Measurements from ENCODE around the gene CASP9. TPM values are rescaled to one million over a fixed set of nuclear protein-coding genes. Genes with fewer than 3 reads are reported as not detected.
"Not testable (repeated sequence)": the region's sequence is repeated elsewhere in the genome, so short reads cannot be mapped to it uniquely, and the experiment has no call there.

Gene CASP9
- polyA plus RNA-seq, 3 donors: 29.8 to 58.8 (median 34.1) TPM

DNA sequence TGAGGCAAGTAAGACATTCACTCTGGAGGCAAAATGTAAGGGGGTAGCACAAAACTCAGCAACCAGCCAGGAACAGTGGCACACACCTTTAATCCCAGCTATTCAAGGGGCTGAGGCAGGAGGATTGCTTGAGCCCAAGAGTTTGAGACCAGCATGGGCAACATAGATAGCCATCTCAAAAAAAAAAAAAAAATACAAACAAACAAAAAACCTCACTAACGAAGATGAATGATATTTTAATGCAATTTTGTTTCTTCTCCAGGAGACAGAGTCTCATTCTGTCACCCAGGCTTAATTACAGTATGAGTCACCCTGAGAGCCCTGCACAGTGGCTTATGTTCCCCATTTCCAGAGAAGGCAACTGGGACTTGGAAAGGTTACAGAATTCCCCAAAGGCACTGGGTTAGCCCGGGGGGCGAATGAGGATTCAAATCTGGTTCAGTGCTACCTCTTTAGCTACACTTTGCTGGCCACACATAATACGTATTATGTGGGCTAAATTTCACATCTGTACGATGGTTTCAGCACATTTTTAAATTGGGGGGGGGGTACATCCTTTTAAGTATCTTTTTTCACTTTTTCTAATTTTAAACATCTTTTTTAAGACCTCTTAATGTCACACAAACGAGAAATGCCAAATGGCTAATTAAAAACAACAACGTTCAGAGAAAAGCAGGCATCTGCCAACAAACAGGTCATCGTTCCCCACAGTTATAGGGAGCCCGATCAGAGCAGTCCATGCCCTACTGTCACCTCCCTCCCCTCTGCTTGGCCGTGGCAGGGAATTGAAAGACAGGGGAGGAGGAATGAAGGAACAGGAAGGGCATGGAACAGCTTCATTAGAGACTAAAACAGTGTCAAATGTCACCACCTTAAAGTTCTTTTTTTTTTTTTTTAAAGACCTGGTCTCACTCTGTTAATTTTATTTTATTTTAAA, 64.0 kb downstream of the CASP9 start:
- no peak for DNase-seq (ENCODE audit: extremely low read depth in 1 of 11, low read depth in 9 of 11, low spot score in 4 of 11)

- not testable (repeated sequence) for DNase-seq (ENCODE audit: extremely low read depth in 1 of 11, low read depth in 9 of 11, low spot score in 4 of 11)
Observed at GRCh38 chr1:15458388-15458787, 65.6 kb downstream of the CASP9 start.

DNA sequence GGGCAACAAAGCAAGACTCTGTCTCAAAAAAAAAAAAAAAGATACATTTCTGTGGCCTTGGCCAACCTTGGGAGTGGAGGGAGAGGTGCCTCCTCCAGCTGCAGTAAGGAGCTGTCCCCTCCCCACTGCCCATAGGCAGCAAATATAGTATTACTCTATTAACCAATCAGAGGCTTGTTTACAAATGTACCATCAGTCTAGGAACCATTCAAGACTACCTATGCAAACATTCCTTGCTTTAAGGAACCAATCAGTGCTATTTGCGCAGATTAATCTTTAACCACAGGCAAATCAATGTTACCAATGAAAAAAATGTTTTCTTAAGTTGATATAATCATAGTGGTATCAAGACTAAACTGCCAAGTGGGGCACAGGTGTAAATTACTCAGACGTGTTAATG, 66.4 kb downstream of the CASP9 start:
- DNase-seq (ENCODE audit: extremely low read depth in 1 of 11, low read depth in 9 of 11, low spot score in 4 of 11): no peak

DNA sequence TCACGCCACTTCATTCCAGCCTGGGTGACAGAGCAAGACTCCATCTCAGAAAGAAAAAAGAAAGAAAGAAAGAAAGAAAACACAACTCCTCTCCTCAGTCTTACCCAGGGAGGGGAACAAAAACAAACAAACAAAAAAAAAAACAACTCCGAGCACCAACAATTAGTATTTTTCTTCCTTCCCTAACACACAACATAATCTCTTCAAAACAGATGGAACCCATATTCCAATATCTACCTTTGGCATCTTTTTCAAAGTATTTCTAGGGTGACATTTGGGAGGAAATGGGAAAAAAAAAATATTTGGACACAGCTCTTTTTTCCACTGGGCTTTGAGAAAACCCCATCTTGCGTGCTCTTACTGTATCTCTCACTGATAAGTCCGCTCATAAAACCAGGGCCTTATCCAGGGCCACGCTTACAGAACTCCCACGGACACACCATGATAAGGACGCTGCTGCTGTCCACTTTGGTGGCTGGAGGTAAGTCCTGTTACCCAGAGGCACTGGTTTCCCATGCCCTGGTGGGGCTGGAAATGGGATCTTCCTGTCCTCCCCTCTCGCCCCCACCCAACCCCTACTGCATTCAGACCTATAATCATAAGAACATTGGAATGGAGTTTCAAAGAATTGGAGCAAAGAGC, 67.6 kb downstream of the CASP9 start, which contains the start of gene CELA2A:
Gene CELA2A, plus strand, starts transcription at position 420 of the 642 bp plus-strand sequence. Its CDS starts 22 bp downstream, at position 442.
- no peak for DNase-seq (ENCODE audit: extremely low read depth in 1 of 11, low read depth in 9 of 11, low spot score in 4 of 11)

DNA sequence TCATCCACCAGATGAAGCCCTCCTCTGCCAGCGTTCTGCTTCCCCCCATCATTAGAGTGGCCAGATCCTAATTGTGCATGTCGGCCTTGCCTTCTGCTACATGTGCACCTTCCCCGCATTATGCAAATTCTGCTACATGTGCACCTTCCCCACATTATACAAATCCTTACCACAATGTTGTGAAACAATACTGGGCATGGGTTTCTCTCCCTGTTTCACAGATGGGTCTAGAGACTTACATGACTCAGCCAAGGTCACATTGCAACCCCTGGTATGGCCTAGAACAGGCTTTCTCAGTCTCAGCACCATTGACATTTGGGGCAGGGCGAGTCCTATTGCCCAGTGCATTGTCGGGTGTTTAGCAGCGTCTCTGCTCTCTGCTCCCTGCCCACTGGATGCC, 68.5 kb downstream of the CASP9 start:
- no peak for DNase-seq (ENCODE audit: extremely low read depth in 1 of 11, low read depth in 9 of 11, low spot score in 4 of 11)

GRCh38 chr1:15454256-15454655, 69.8 kb downstream of the CASP9 start:
- DNase-seq (ENCODE audit: extremely low read depth in 1 of 11, low read depth in 9 of 11, low spot score in 4 of 11): no peak

DNA sequence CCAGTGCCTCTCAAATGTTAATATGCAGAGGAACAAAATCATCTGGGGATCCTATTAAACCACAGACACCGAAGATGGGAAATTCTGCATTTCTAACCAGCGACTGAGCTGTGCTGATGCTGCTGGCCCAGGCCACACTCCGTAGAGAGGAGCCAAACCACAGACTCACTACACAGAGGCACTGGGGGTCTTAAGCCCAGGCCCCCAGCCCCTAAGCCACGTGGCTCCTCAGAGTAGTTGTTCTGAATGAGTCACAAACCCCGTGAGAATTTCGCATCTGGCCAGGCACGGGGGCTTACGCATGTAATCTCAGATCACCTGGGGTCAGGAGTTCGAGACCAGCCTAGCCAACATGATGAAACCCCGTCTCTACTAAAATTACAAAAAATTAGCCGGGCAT, 70.3 kb downstream of the CASP9 start:
- DNase-seq (ENCODE audit: extremely low read depth in 1 of 11, low read depth in 9 of 11, low spot score in 4 of 11): no peak

DNA sequence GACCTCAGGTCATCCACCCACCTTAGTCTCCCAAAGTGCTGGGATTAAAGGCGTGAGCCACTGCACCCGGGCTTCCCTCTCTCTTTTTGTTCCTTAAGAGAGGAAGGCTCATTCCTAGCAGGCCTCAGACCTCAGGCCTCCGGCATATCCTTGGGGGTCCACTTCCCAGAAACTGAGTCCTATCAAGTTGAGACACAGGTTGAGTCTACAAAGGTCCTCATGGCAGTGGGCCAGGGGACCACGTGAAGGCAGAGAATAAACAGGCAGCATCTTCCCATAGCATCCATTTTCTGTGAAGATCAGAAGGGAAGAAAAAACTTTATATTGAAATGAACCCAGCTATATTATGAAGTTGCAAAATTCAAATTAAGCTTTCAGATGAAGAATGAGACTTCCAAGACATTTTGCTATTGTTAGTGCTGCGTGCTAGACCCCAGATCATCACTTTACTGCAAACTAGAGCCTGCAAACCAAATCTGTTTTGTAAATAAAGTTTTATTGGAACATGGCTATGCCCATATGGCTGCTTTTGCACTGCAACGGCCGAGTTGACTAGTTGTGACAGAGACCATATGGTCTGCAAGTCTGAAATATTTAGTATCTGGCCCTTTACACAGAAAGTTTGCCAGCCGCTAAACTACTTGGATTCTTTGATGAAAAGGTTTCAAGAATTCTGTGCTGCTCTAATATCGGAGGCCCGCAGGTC, 71.0 kb downstream of the CASP9 start:
- no peak for DNase-seq (ENCODE audit: extremely low read depth in 1 of 11, low read depth in 9 of 11, low spot score in 4 of 11)

- DNase-seq (ENCODE audit: extremely low read depth in 1 of 11, low read depth in 9 of 11, low spot score in 4 of 11): no peak
Observed at GRCh38 chr1:15452216-15452615, 71.8 kb downstream of the CASP9 start.

- no peak for DNase-seq (ENCODE audit: extremely low read depth in 1 of 11, low read depth in 9 of 11, low spot score in 4 of 11)
Observed at GRCh38 chr1:15451014-15451722, 72.8 kb downstream of the CASP9 start.

- no peak for DNase-seq (ENCODE audit: extremely low read depth in 1 of 11, low read depth in 9 of 11, low spot score in 4 of 11)
Observed at GRCh38 chr1:15449567-15449966, 74.4 kb downstream of the CASP9 start.

- no peak for DNase-seq (ENCODE audit: extremely low read depth in 1 of 11, low read depth in 9 of 11, low spot score in 4 of 11)
Observed at GRCh38 chr1:15448877-15449462, 75.0 kb downstream of the CASP9 start.

DNA sequence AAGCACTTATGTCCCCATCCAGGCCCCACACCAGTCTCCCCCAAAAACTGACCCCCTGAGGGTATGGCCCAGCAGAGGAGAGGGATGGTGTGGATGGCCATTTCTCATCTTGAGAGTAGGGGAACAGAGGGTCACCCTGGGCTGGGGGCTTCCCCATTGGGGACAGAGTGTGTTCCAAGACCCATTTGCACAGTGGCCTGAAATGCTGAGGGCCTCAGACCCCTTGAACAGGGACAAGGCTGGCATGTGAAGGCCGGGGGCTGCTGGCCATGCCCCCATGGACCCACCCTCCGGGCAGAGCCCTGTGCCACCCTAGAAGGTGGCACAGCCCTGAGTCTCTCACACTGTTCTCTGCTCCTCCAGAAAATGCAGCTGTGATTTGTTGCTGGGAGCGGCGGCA, 77.8 kb downstream of the CASP9 start:
- DNase-seq (ENCODE audit: extremely low read depth in 1 of 11, low read depth in 9 of 11, low spot score in 4 of 11): no peak

GRCh38 chr1:15445390-15446122, 78.5 kb downstream of the CASP9 start:
- no peak for DNase-seq (ENCODE audit: extremely low read depth in 1 of 11, low read depth in 9 of 11, low spot score in 4 of 11)

GRCh38 chr1:15444468-15445389, 79.3 kb downstream of the CASP9 start:
- no peak for DNase-seq (ENCODE audit: extremely low read depth in 1 of 11, low read depth in 9 of 11, low spot score in 4 of 11)

DNA sequence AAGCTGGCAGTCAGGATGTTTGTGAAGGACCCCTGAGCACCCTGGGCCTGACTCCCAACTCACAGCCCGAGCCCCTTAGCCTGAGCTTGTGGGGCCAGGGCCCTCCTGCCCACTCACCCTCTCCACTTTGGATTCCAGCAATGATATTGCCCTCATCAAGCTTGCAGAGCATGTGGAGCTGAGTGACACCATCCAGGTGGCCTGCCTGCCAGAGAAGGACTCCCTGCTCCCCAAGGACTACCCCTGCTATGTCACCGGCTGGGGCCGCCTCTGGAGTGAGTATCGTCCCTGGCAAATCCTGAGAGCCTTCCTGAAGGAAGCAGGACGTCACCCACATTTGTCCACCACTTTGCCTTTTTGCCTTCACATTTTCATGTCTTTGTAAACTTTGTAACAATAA, 80.7 kb downstream of the CASP9 start:
- no peak for DNase-seq (ENCODE audit: extremely low read depth in 1 of 11, low read depth in 9 of 11, low spot score in 4 of 11)

GRCh38 chr1:15442759-15443158, 81.3 kb downstream of the CASP9 start:
- no peak for DNase-seq (ENCODE audit: extremely low read depth in 1 of 11, low read depth in 9 of 11, low spot score in 4 of 11)
